GM18909 (cell line): ENCODE measurements around the gene SMTN.

Experiments
- ATAC-seq: cut with Tn5 transposase; IDR thresholded peaks from one replicate; pipeline ENCODE4 v1.9.1; 2021; ENCODE audit warnings: mild to moderate bottlenecking; ENCODE audit not compliant: unreplicated experiment, poor library complexity

SMTN gene

DNA sequence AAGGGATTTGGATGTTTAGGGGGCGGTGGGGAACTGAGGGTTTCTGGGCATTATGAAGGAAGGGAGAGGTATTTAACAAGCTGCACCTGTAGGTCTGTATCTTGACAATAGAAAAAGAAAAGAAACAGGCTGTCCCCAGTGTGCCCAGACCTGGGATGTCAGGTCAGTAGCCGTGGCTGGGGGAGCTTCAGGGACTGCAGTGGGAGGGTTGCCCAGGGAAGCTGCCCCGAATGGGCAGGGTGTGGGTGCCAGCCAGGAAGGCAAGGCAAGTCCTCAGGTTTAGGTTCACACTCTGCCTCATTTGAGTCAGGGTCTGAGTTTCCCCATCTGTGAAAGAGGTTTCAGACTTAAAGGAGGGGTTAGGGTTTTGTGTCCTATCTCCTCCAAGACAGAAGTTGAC, 43.2 kb downstream of the SMTN start:
- ATAC-seq = no peak

GRCh38 chr22:31124811-31125465, 43.8 kb downstream of the SMTN start:
- no peak for ATAC-seq

GRCh38 chr22:31125521-31126117, 44.5 kb downstream of the SMTN start:
- no peak for ATAC-seq

GRCh38 chr22:31126128-31126868, 45.2 kb downstream of the SMTN start:
- no peak for ATAC-seq

DNA sequence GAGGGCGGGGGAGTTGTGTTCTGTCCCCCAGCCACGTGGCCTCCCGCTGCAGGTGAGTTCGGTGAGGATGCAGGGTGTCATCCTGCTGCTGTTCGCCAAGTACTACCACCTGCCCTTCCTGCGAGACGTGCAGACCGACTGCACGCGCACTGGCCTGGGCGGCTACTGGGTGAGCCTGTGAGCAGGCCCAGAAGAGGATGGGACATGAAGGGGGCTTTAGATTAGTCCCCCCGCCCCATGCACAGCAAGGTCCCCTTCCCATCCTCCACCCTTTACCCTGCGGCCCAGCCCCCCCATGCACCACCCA, 45.7 kb downstream of the SMTN start:
- ATAC-seq = no peak

GRCh38 chr22:31127181-31127772, 46.2 kb downstream of the SMTN start:
- no peak for ATAC-seq

DNA sequence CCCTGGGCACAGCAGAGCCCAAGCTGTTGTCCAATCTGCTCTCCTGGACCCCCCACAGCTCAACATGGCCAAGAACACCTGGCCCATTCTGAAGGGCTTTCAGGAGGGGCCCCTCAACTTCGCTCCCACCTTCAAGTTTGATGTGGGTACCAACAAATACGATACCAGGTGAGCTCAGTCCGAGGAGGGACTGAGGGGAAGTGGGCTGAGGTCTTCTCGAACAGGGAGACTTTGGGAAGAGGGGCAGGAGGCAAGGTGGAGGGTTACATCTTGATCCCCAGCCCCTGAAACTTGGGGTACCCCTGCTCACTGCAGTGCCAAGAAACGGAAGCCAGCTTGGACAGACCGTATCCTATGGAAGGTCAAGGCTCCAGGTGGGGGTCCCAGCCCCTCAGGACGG, 47.0 kb downstream of the SMTN start:
- ATAC-seq = no peak

DNA sequence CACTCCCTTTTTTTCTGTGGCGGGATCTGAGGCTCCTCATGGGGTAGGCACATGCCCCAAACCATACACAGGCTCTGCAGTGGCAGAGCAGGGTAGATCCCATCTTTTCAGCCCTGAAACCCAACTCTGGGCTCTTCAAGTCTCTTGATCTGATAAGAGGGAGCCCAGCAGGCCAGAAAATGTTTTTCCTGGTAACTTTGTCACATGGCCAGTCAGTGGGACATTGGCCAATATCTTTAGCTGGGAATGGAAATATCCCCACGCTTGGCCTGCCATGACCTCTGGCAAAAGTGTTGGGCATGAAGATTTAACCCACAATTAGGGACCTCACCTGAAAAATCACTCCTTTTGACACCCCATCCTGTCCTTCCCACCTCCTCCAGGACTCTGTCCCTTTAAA, 49.8 kb downstream of the SMTN start:
- no peak for ATAC-seq

DNA sequence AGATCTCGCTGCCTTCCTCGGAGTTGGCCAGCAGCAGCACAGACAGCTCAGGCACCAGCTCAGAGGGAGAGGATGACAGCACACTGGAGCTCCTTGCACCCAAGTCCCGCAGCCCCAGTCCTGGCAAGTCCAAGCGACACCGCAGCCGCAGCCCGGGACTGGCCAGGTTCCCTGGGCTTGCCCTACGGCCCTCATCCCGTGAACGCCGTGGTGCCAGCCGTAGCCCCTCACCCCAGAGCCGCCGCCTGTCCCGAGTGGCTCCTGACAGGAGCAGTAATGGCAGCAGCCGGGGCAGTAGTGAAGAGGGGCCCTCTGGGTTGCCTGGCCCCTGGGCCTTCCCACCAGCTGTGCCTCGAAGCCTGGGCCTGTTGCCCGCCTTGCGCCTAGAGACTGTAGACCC, 52.8 kb downstream of the SMTN start:
- ATAC-seq = no peak

DNA sequence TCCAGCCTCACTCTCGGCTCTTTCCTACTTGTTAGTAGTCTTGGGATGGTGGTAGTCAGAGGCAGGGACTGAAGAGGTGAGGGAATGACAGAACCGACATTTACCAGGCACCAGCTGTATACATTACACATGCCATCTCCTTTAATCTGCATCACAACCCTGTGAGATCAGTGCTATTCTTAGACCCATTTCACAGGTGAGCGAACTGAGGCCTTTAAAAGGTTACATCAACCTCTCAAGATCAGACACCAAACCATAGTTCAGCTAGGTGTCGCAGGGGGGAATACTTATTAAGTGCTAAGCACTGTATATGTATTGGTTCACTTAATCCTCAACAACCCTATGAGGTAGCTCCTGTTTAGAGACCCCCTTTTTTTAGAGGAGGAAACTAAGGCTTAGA, 53.6 kb downstream of the SMTN start:
- no peak for ATAC-seq

- ATAC-seq = no peak
Measured at GRCh38 chr22:31135706-31136105, 54.6 kb downstream of the SMTN start.

GRCh38 chr22:31136155-31136554, 55.0 kb downstream of the SMTN start:
- ATAC-seq = no peak

DNA sequence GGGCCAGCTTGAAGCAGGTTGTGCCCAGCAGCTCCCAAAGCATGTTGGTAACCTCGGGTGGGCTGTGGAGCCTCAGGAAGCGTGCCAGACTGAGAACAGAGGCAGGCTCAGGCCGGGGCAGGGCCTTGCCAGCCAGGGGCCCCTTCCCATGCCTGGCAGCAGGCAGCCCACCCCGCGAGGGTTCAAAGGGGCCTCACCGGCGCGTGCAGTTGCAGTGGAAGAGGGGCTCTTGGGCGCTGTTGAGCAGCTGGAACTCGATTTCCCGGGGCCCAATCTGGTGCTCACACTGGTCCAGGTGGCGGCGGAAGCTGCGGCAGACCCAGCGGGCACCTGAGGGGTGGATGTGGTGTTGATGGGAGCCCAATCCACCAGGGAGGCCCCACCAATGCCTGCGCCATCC, 55.6 kb downstream of the SMTN start:
- no peak for ATAC-seq

GRCh38 chr22:31137721-31138120, 56.6 kb downstream of the SMTN start:
- ATAC-seq = no peak

DNA sequence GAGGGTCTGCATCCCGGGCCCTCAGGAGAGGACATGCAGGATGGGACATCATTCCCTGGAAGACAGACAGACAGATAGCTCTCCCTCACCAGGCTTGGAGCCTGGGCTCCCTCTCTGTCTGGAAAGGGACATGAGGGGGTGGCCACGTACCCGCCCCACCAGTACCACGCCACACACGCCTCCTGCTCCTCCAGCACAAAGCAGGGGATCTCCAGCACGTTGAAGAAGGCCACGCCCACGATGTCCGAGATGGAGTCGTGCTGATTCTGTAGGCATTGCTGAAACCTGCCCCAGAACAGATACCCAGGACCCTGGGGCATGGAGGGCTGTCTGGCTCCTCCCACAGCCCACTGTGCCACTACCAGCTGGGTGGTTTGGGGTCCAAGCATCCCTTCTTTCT, 57.0 kb downstream of the SMTN start:
- no peak for ATAC-seq

DNA sequence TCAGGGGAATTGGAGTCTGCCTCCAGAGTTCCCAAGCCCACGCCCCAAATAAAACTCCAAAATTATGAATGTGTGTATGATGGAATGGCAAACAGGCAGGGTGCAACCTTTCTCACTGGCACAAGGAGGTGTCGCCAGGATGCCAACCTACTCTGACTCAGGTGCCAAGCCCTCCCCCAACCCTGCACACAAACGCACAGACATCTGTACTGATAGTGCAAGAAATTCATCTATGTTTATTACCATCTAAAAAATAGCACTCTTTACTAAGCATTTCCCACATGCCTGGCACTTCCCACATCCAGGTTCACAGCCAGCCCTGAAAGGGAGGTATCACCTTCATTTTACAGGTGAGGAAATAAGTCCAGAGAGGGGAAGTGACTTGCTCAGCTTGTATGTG, 57.9 kb downstream of the SMTN start:
- no peak for ATAC-seq

GRCh38 chr22:31139866-31140716, 59.0 kb downstream of the SMTN start, which contains the start of gene PLA2G3:
Gene PLA2G3, minus strand, starts transcription at chr22:31140508. Its CDS starts 154 bp downstream, at chr22:31140354.
- ATAC-seq = no peak

- no peak for ATAC-seq
Measured at GRCh38 chr22:31140746-31141145, 59.6 kb downstream of the SMTN start.

- no peak for ATAC-seq
Measured at GRCh38 chr22:31141551-31141950, 60.4 kb downstream of the SMTN start.

DNA sequence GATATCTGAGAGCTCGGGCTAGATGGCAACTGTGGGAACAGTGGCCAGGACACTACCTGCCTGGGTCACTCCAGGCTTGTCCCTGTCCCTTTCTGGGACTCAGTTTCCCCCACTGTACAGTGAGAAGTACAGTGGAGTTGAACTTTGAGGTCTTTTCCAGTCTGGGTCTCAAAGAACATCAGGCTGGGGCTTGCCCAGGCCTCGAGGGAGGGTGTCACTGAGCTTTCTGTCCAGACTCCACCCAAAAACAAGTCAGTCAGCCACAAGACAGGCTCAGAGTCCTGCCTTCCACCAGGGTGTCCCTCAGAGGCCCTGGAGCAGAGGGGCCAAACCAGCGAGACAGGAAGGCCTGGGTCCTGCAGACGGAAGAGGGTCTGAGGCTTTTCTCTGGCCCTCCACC, 61.2 kb downstream of the SMTN start:
- no peak for ATAC-seq

DNA sequence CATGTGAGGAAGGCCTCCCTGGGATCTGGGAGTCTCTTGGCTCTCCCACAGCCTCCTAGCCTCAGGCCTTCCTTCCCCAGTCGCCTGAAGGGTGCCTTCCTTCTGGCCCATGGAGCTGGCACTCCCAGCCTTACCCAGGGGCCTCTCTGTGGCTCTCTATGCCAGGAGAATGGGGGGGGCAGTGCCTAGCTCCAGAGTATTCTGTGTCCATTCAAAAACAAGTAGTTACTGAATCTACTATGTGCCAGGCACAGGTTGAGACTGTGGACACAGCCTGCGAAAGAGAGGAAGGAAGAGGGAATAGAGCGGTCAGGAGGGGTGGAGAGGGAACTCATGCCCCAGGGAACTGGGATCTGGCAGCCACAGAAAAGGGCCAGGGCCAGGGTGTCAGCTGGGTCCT, 61.9 kb downstream of the SMTN start:
- no peak for ATAC-seq
